NT2/D1 (cell line): ENCODE measurements around the gene DGAT2L6.

Experiments
- SUZ12 ChIP-seq: IDR thresholded peaks from 2 replicates; pipeline ENCODE4 v1.6.1; 2011; ENCODE audit not compliant: insufficient read length, insufficient read depth; ENCODE audit errors: extremely low read depth
- YY1 ChIP-seq: IDR thresholded peaks from 2 replicates; pipeline ENCODE4 v1.6.1; 2011; ENCODE audit not compliant: insufficient read length, insufficient read depth
- ZNF274 ChIP-seq: IDR thresholded peaks from 2 replicates; pipeline ENCODE4 v1.6.1; 2011; ENCODE audit warnings: mild to moderate bottlenecking, low read depth, low read length

- no peak for TF ChIP-seq YY1
- no peak for TF ChIP-seq ZNF274
- no peak for TF ChIP-seq SUZ12
Measured at GRCh38 chrX:70166601-70167590, 10.4 kb upstream of the DGAT2L6 start.
